GM18517 (cell line): Measurements from ENCODE around the gene KIAA2012.

Source experiments
- ATAC-seq: cut with Tn5 transposase; IDR thresholded peaks from one replicate; pipeline ENCODE4 v1.9.1; 2021; ENCODE audit warnings: mild to moderate bottlenecking, moderate library complexity; ENCODE audit not compliant: unreplicated experiment

The KIAA2012 gene

GRCh38 chr2:202072737-202073401, at the start of gene KIAA2012:
Gene KIAA2012, plus strand, starts transcription at chr2:202073255. Its CDS starts 373 bp downstream, at chr2:202073628.
- ATAC-seq, result no peak

DNA sequence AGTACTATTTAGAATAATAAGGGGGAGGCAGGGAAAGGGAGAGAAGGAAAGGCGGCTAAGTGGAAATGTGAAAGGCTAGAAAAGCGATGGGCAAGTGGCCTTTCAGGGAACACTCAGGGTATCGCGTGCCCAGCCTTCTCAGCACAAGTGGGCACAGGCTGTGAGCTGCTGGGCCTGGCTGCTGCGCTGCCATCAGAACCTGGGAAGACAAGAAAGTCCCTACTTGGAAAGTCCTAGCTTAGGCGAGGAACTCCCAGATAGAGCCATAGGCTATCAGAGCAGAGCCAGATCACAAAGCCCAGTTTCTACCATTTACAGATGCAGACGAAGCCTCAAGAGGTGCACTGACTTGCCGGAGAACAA, 49.2 kb upstream of the KIAA2012 start:
- no peak for ATAC-seq

DNA sequence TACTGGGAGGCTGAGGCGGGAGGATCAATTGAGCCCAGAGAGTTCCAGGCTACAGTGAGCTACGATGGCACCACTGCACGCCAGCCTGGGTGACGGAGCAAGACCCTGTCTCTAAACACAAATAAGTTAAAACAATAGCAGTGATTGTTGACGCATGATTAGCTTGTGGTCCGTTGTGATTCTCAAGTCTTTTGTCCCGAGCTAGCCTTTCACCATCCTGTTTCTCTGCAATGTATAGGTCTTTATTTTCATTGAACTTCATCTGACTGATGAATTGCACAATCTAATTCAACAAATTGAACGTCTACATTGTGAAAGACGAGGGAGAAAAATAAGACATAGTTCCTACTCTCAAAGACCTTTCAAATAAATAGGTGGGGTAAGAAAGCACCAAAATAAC, 48.2 kb upstream of the KIAA2012 start:
- no peak for ATAC-seq

- no peak for ATAC-seq
These were observed 47.2 kb upstream of the KIAA2012 start for GRCh38 chr2:202025816-202026215.

GRCh38 chr2:202026507-202026906, 46.5 kb upstream of the KIAA2012 start:
- no peak for ATAC-seq

GRCh38 chr2:202030691-202031090, 42.4 kb upstream of the KIAA2012 start:
- no peak for ATAC-seq

GRCh38 chr2:202031246-202031951, 41.7 kb upstream of the KIAA2012 start:
- ATAC-seq, result no peak

GRCh38 chr2:202032846-202033316, 40.2 kb upstream of the KIAA2012 start:
- peak; percentile 20 for ATAC-seq

GRCh38 chr2:202033317-202034248, 39.5 kb upstream of the KIAA2012 start, which contains the start of gene FZD7:
Gene FZD7, plus strand, starts transcription at chr2:202033855. Its CDS starts 793 bp downstream, at chr2:202034648.
- peak; percentile 56 for ATAC-seq

DNA sequence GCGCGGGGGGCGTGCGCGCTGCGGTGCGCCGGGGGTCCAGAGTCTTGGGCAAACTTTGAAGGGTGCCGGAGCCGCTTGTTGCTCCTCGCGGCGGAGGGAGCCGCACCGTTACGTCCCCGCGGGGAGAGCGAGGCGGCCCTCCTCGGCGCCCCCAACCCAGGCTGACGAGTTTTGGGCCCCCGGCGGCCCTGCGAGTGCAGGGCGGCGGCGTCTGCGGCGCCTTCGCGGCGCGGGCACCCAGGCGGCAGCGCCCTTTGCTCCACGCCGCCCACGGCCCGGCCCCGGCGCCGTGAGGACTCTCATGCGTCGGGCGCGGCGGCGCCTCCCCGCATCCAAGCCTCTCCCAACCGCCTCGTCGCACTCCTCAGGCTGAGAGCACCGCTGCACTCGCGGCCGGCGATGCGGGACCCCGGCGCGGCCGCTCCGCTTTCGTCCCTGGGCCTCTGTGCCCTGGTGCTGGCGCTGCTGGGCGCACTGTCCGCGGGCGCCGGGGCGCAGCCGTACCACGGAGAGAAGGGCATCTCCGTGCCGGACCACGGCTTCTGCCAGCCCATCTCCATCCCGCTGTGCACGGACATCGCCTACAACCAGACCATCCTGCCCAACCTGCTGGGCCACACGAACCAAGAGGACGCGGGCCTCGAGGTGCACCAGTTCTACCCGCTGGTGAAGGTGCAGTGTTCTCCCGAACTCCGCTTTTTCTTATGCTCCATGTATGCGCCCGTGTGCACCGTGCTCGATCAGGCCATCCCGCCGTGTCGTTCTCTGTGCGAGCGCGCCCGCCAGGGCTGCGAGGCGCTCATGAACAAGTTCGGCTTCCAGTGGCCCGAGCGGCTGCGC, 38.6 kb upstream of the KIAA2012 start:
- ATAC-seq, result no peak

- no peak for ATAC-seq
These were observed 37.7 kb upstream of the KIAA2012 start for GRCh38 chr2:202035089-202035940.

GRCh38 chr2:202035941-202036372, 37.1 kb upstream of the KIAA2012 start:
- no peak for ATAC-seq

GRCh38 chr2:202036601-202037037, 36.4 kb upstream of the KIAA2012 start:
- ATAC-seq, result no peak

DNA sequence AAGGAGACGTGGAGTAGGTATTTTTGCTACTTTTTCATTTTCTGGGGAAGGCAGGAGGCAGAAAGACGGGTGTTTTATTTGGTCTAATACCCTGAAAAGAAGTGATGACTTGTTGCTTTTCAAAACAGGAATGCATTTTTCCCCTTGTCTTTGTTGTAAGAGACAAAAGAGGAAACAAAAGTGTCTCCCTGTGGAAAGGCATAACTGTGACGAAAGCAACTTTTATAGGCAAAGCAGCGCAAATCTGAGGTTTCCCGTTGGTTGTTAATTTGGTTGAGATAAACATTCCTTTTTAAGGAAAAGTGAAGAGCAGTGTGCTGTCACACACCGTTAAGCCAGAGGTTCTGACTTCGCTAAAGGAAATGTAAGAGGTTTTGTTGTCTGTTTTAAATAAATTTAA, 36.0 kb upstream of the KIAA2012 start:
- ATAC-seq, result no peak

DNA sequence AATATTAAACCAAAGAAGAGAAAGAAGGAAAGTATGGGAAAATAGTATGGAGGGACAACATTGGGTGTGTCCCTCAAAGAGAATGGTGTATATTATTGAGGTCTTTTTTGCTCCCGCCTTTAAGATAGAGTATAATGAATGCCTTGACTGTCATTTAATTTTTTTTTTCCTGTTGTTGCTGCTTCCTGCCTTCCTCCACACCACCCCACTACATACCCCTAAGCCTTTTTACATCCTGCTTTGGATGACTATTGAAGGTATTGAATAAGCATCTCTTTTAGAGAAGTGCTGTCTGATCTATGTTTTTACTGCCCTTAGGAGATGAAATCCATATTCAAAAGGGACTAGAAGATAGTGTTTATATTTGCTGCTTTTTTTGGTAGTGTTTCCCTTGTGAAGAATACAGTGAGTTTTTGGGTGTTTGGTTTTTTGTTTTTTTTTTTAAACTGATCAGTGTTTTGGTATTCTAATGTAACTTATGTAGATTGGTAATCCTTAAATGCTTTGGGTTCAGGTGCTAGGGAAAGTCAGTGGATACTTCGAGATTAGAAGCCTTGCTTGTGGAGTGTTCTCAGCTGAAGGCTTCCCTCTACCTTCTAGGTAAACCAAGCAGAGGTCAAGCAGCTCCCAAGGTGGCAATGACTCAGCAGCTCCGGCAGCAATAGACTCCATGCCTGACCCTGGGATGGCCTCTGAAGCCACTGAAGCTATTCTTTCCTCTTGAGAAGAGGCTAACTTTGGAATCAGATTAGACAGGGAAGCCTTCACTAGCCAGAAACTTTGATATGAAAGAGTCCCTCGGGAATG, 34.4 kb upstream of the KIAA2012 start:
- ATAC-seq, result no peak

GRCh38 chr2:202039278-202040078, 33.6 kb upstream of the KIAA2012 start:
- ATAC-seq, result no peak

DNA sequence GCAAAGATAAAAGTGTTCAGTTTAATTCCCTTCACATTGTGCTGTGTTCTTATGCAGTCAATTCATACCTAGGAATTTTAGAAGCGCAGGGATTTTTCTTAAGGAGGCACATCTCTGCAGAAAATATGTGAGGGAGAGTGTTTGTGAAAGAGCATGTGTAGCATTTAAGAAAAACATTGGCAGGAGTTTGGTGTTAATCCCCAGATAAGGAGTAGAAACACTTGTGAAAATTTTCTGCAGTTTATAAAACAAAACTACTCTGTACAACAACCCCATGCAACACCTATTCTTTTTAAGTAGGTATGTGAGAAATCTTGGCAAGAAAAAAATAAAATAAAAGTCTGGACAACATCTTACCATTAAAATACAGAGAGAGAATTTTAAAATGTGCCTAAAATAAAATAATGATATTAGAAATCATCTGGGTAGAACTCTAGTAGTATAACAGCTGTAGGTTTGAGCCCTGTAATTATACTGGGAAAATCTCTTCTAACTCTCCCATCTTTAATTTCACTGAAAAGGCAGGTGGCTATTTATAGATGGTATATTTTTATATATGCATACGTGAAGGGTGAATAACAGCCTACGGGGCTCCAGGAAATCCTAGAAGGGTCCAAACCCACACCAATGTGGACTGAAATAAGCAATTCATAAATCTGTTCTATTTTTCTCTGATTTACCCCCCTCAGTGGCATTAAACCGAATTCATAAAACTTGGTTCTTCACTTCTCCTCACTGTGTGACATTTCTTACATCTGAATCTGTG, 32.8 kb upstream of the KIAA2012 start:
- ATAC-seq, result no peak
